Lower leg skin (tissue), 3 donors: ENCODE results near the gene ESYT2.

Experiments used
- CTCF ChIP-seq, 3 donors: fragments of 450-650 bp; IDR thresholded peaks; one replicate each; pipeline ENCODE4 v1.5.1; 2016; ENCODE audit warnings: antibody characterized with exemption in 3 of 3, mild to moderate bottlenecking in 3 of 3, moderate library complexity in 2 of 3
- POLR2A ChIP-seq, 2 donors: fragments of 450-650 bp; IDR thresholded peaks; one replicate each; pipeline ENCODE4 v1.6.1; 2016 to 2017; ENCODE audit warnings: antibody characterized with exemption in 2 of 2, mild to moderate bottlenecking in 1 of 2, moderate library complexity in 1 of 2

GRCh38 chr7:158748335-158748734, 81.0 kb downstream of the ESYT2 start:
- TF ChIP-seq CTCF (IDR thresholded peaks at IDR 0.05) (no peak), POLR2A (IDR thresholded peaks at IDR 0.05) (no peak)
